PC-3 (cell line): ENCODE measurements around the gene STRIP2. TPM values are rescaled to one million over a fixed set of nuclear protein-coding genes. Genes with fewer than 3 reads are reported as not detected.

Experiments used
- ATAC-seq: fragments of 200-7000 bp; cut with Tn5 transposase; 2 replicates; pipeline ENCODE4 v1.9.1; 2020; ENCODE audit warnings: mild to moderate bottlenecking, moderate library complexity
- BruUV-seq: library from RNA; stranded (reverse); fragments of 400-500 nt; replicated peaks from 2 replicates; lab custom pipeline; 2021; lab: Mats Ljungman, UMichigan
- CTCF ChIA-PET: fragments of 300-600 bp; sonication (Branson Sonifier 250); formaldehyde crosslinking; loops from one replicate; lab custom pipeline; 2022; ENCODE audit warnings: antibody characterized with exemption; lab: Charles Lee
- POLR2A ChIA-PET: fragments of 300-600 bp; sonication (Branson Sonifier 250); formaldehyde crosslinking; loops from one replicate; lab custom pipeline; 2022; ENCODE audit warnings: antibody characterized with exemption; ENCODE audit not compliant: unreplicated experiment; lab: Charles Lee
- DNase-seq: peaks from one replicate; pipeline ENCODE4 v3.0.0-alpha.2; 2015
- H2AFZ ChIP-seq: fragments of 300-600 bp; sonication (generic); 2 replicates; pipeline ENCODE4 v1.6.0; 2016; ENCODE audit warnings: antibody characterized with exemption, low read length
- H3F3A ChIP-seq: fragments of 300-600 bp; sonication (generic); one replicate; pipeline ENCODE4 v1.6.0; 2017; ENCODE audit warnings: antibody characterized with exemption, low read length, control low read depth, mild to moderate bottlenecking; ENCODE audit not compliant: unreplicated experiment
- H3K27ac ChIP-seq: fragments of 300-600 bp; sonication (generic); 2 replicates; pipeline ENCODE4 v1.5.1; 2016; ENCODE audit warnings: mild to moderate bottlenecking, low read length
- H3K27me3 ChIP-seq: fragments of 300-600 bp; sonication (generic); 2 replicates; pipeline ENCODE4 v1.6.1; 2016; ENCODE audit warnings: low read length, mixed read lengths
- H3K36me3 ChIP-seq: fragments of 300-600 bp; sonication (generic); 2 replicates; pipeline ENCODE4 v1.6.1; 2016; ENCODE audit warnings: low read depth, mixed run types, low read length, mixed read lengths
- H3K4me1 ChIP-seq: fragments of 300-600 bp; sonication (generic); 2 replicates; pipeline ENCODE4 v1.5.1; 2016; ENCODE audit warnings: low read length; ENCODE audit not compliant: insufficient read depth
- H3K4me2 ChIP-seq: fragments of 300-600 bp; sonication (generic); 2 replicates; pipeline ENCODE4 v1.6.0; 2016; ENCODE audit warnings: low read length
- H3K4me3 ChIP-seq: fragments of 300-600 bp; sonication (generic); 2 replicates; pipeline ENCODE4 v1.5.1; 2016; ENCODE audit warnings: mild to moderate bottlenecking, low read length, mixed read lengths
- H3K79me2 ChIP-seq: fragments of 300-600 bp; sonication (generic); 2 replicates; pipeline ENCODE4 v1.6.1; 2017; ENCODE audit warnings: low read length, mixed read lengths
- H3K9ac ChIP-seq: fragments of 300-600 bp; sonication (generic); 2 replicates; pipeline ENCODE4 v1.6.0; 2016; ENCODE audit warnings: mild to moderate bottlenecking, low read length
- H3K9me2 ChIP-seq: fragments of 300-600 bp; sonication (generic); replicated peaks from 2 replicates; pipeline ENCODE4 v1.6.1; 2016; ENCODE audit warnings: mixed run types, low read length, mixed read lengths
- H3K9me3 ChIP-seq: fragments of 300-600 bp; sonication (generic); 2 replicates; pipeline ENCODE4 v1.6.1; 2016; ENCODE audit warnings: low read length, mixed read lengths
- H4K20me1 ChIP-seq: fragments of 300-600 bp; sonication (generic); 2 replicates; pipeline ENCODE4 v1.6.1; 2016; ENCODE audit warnings: low read length, mixed read lengths
- CTCF ChIP-seq: fragments of 300-600 bp; sonication (generic); conservative IDR thresholded peaks from 2 replicates; pipeline ENCODE4 v1.5.1; 2017; ENCODE audit warnings: antibody characterized with exemption, low read depth, mild to moderate bottlenecking, low read length
- EZH2 ChIP-seq: fragments of 300-600 bp; sonication (generic); IDR thresholded peaks from one replicate; pipeline ENCODE4 v1.6.1; 2017; ENCODE audit warnings: antibody characterized with exemption, mild to moderate bottlenecking, low read length; ENCODE audit not compliant: unreplicated experiment
- EZH2phosphoT487 ChIP-seq: fragments of 300-600 bp; sonication (generic); IDR thresholded peaks from 2 replicates; pipeline ENCODE4 v1.6.1; 2018; ENCODE audit warnings: mild to moderate bottlenecking, antibody characterized with exemption, low read length, borderline replicate concordance
- intact Hi-C: fragments of 100-400 bp; cut with micrococcal nuclease; formaldehyde crosslinking; loops from 2 replicates; pipeline ENCODE4 v1.9.0; 2023
- total RNA-seq: library from RNA; depleted of rRNA; stranded (reverse); fragments of >200 nt; gene quantifications from 2 replicates; pipeline ENCODE4 v1.2.3, GENCODE V29; 2014

Gene STRIP2
- total RNA-seq, 1 experiment from 2014 or later: 7.5 TPM

- ATAC-seq: no peak
- POLR2A ChIA-PET: no interaction called here
Measured at GRCh38 chr7:129458171-129458570, 23.9 kb downstream of the STRIP2 start.

GRCh38 chr7:129461809-129462208 is 27.6 kb downstream of the STRIP2 start:
- Histone ChIP-seq H3F3A (no peaks in the 10 kb centered on the region), H3K4me3 (no peak overlapping the region), H3K9me3 (no peaks in the 10 kb centered on the region), H3K9ac (no peak overlapping the region), H3K9me2 (no peaks in the 10 kb centered on the region), H2AFZ (no peak overlapping the region), H3K79me2 (no peaks in the 10 kb centered on the region), H3K4me2 (no peak overlapping the region), H3K27ac (no peak overlapping the region), H3K27me3 (no peaks in the 10 kb centered on the region), H4K20me1 (no peaks in the 10 kb centered on the region), H3K4me1 (no peaks in the 10 kb centered on the region), H3K36me3 (peaks cover 30% of the 10 kb centered on the region)
- no peak for DNase-seq
- TF ChIP-seq CTCF (no peak), EZH2 (no peak), EZH2phosphoT487 (no peak)
- CTCF ChIA-PET: no interaction called here
- POLR2A ChIA-PET: interaction anchor here (0.7 kb wide), 1 partner anchor 673 kb away, joined by 3 read pairs; no protein-coding TSS in a partner anchor
- no TSS peak for BruUV-seq
- intact Hi-C loops: no loop called here
- ATAC-seq: no peak

More at GRCh38 chr7:129458171-129458570, 23.9 kb downstream of the STRIP2 start:
- no peak overlapping the region for H3K4me3 ChIP-seq
- no peaks in the 10 kb centered on the region for H3K79me2 ChIP-seq
- H3K9me2 ChIP-seq: no peaks in the 10 kb centered on the region
- H3K4me1 ChIP-seq: peaks cover 19% of the 10 kb centered on the region
- CTCF ChIA-PET: no interaction called here
- no peak for TF ChIP-seq CTCF
- TF ChIP-seq EZH2phosphoT487: no peak
- TF ChIP-seq EZH2: no peak
- no peak overlapping the region for H3K27ac ChIP-seq
- no peaks in the 10 kb centered on the region for H4K20me1 ChIP-seq
- no TSS peak for BruUV-seq
- H3K9ac ChIP-seq: no peak overlapping the region
- peaks cover 42% of the 10 kb centered on the region for H3K36me3 ChIP-seq
- no peak for DNase-seq
- intact Hi-C loops: no loop called here
- H3F3A ChIP-seq: no peaks in the 10 kb centered on the region
- H3K4me2 ChIP-seq: no peak overlapping the region
- no peaks in the 10 kb centered on the region for H3K27me3 ChIP-seq
- no peaks in the 10 kb centered on the region for H3K9me3 ChIP-seq
- no peak overlapping the region for H2AFZ ChIP-seq

GRCh38 chr7:129462420-129462819 is 28.2 kb downstream of the STRIP2 start:
- peaks cover 28% of the 10 kb centered on the region for H3K36me3 ChIP-seq
- POLR2A ChIA-PET: interaction anchor here (0.6 kb wide), 1 partner anchor 95 kb away, joined by 4 read pairs; no protein-coding TSS in a partner anchor
- DNase-seq (no peak), ATAC-seq (no peak)
- no peaks in the 10 kb centered on the region for H3K79me2 ChIP-seq
- CTCF ChIA-PET: no interaction called here
- H4K20me1 ChIP-seq: no peaks in the 10 kb centered on the region
- H3K4me1 ChIP-seq: no peaks in the 10 kb centered on the region
- H3K27me3 ChIP-seq: no peaks in the 10 kb centered on the region
- intact Hi-C loops: no loop called here
- H3K9me2 ChIP-seq: no peaks in the 10 kb centered on the region
- no peak overlapping the region for H3K27ac ChIP-seq
- H3K9ac ChIP-seq: no peak overlapping the region
- no peaks in the 10 kb centered on the region for H3F3A ChIP-seq
- H2AFZ ChIP-seq: no peak overlapping the region
- TF ChIP-seq EZH2: no peak
- TF ChIP-seq EZH2phosphoT487: no peak
- no peak for TF ChIP-seq CTCF
- no TSS peak for BruUV-seq
- H3K4me2 ChIP-seq: no peak overlapping the region
- H3K9me3 ChIP-seq: no peaks in the 10 kb centered on the region
- no peak overlapping the region for H3K4me3 ChIP-seq
